ENCODE measurements around the gene DENND1A. TPM values are rescaled to one million over a fixed set of nuclear protein-coding genes. Genes with fewer than 3 reads are reported as not detected.
A peak's percentile ranks its signal among the peaks of the same experiment; 100 is the strongest.
"Not testable (repeated sequence)": the region's sequence is repeated elsewhere in the genome, so short reads cannot be mapped to it uniquely, and the experiment has no call there.

The DENND1A gene
- 6.7 TPM for total RNA-seq
- polyA plus RNA-seq, result 9.2 TPM
- long read RNA-seq, donor 1, result 0 reads
- long read RNA-seq, donor 2, result 0 reads
- long read RNA-seq, donor 3, result 0 reads
- long read RNA-seq, donor 4, result 0 reads
- long read RNA-seq, donor 5, partial matches to known transcripts, result 0 of 2 reads
- long read RNA-seq, donor 5, other reads (novel, unspliced or antisense), result 0 of 2 reads
- long read RNA-seq, donor 6, result 0 reads
- long read RNA-seq, donor 7, result 0 reads
- long read RNA-seq, donor 8, partial matches to known transcripts, result 0 of 1 reads
- long read RNA-seq, donor 8, other reads (novel, unspliced or antisense), result 0 of 1 reads
- long read RNA-seq, donor 9, result 0 reads
- long read RNA-seq, donor 10, result 0 reads

GRCh38 chr9:123929870-123930831 lies at the start of gene DENND1A:
TSS of gene DENND1A (minus strand) at chr9:123930126. CDS start at chr9:123929905, 221 bp downstream.
- Histone ChIP-seq H3K27me3 (ENCODE audit: control insufficient read depth in 2 of 2, insufficient read depth in 1 of 2, low read length in 1 of 2) (peaks cover 0 to 11% of the 10 kb centered on the region in 2 donors), H3K9me3 (ENCODE audit: control insufficient read depth in 2 of 2, insufficient read depth in 1 of 2, low read length in 1 of 2) (no peaks in the 10 kb centered on the region), H3K36me3 (ENCODE audit: control insufficient read depth in 2 of 2, insufficient read depth in 2 of 2, low read length in 1 of 2) (no peaks in the 10 kb centered on the region), H3K4me3 (ENCODE audit: low read length in 2 of 2) (peak within 1 kb of the TSS; percentile 55 to 91), H3K4me1 (ENCODE audit: control insufficient read depth in 2 of 2, insufficient read depth in 2 of 2, low read length in 2 of 2) (peaks cover 14 to 29% of the 10 kb centered on the region in 2 donors), H3K27ac (ENCODE audit: low read depth in 1 of 2, low read length in 1 of 2) (peak within 1 kb of the TSS in 1 of 2 donors; percentile 59)
- 8% methylated on average over 83 of the region's 83 CpGs for WGBS
- peak in 8 of 9 donors; percentile 68 to 92 (median 82) for DNase-seq (ENCODE audit: low read depth in 6 of 9, low spot score in 9 of 9)

GRCh38 chr9:123978981-123979380 lies 49.1 kb upstream of the DENND1A start:
- Histone ChIP-seq H3K4me1 (ENCODE audit: control insufficient read depth in 2 of 2, insufficient read depth in 2 of 2, low read length in 2 of 2) (no peaks in the 10 kb centered on the region), H3K36me3 (ENCODE audit: control insufficient read depth in 2 of 2, insufficient read depth in 2 of 2, low read length in 1 of 2) (no peaks in the 10 kb centered on the region), H3K9me3 (ENCODE audit: control insufficient read depth in 2 of 2, insufficient read depth in 1 of 2, low read length in 1 of 2) (no peaks in the 10 kb centered on the region), H3K27ac (ENCODE audit: low read depth in 1 of 2, low read length in 1 of 2) (no peak overlapping the region), H3K4me3 (ENCODE audit: low read length in 2 of 2) (no peak overlapping the region), H3K27me3 (ENCODE audit: control insufficient read depth in 2 of 2, insufficient read depth in 1 of 2, low read length in 1 of 2) (peaks cover 3 to 35% of the 10 kb centered on the region in 2 donors)
- DNase-seq (ENCODE audit: low read depth in 6 of 9, low spot score in 9 of 9), result no peak
- 93% methylated on average over 4 of the region's 5 CpGs for WGBS

GRCh38 chr9:123976579-123976978 lies 46.7 kb upstream of the DENND1A start:
- peaks cover 3 to 21% of the 10 kb centered on the region in 2 donors for H3K27me3 ChIP-seq (ENCODE audit: control insufficient read depth in 2 of 2, insufficient read depth in 1 of 2, low read length in 1 of 2)
- H3K4me3 ChIP-seq (ENCODE audit: low read length in 2 of 2); H3K4me1 ChIP-seq (ENCODE audit: control insufficient read depth in 2 of 2, insufficient read depth in 2 of 2, low read length in 2 of 2); H3K27ac ChIP-seq (ENCODE audit: low read depth in 1 of 2, low read length in 1 of 2); DNase-seq (ENCODE audit: low read depth in 6 of 9, low spot score in 9 of 9); H3K36me3 ChIP-seq (ENCODE audit: control insufficient read depth in 2 of 2, insufficient read depth in 2 of 2, low read length in 1 of 2); H3K9me3 ChIP-seq (ENCODE audit: control insufficient read depth in 2 of 2, insufficient read depth in 1 of 2, low read length in 1 of 2): not testable (repeated sequence)
- 84% methylated on average over 4 of the region's 9 CpGs for WGBS

GRCh38 chr9:123975871-123976270 lies 45.9 kb upstream of the DENND1A start:
- Histone ChIP-seq H3K4me3 (ENCODE audit: low read length in 2 of 2) (no peak overlapping the region), H3K9me3 (ENCODE audit: control insufficient read depth in 2 of 2, insufficient read depth in 1 of 2, low read length in 1 of 2) (peaks cover 0 to 10% of the 10 kb centered on the region in 2 donors), H3K27ac (ENCODE audit: low read depth in 1 of 2, low read length in 1 of 2) (no peak overlapping the region), H3K36me3 (ENCODE audit: control insufficient read depth in 2 of 2, insufficient read depth in 2 of 2, low read length in 1 of 2) (no peaks in the 10 kb centered on the region), H3K4me1 (ENCODE audit: control insufficient read depth in 2 of 2, insufficient read depth in 2 of 2, low read length in 2 of 2) (no peaks in the 10 kb centered on the region), H3K27me3 (ENCODE audit: control insufficient read depth in 2 of 2, insufficient read depth in 1 of 2, low read length in 1 of 2) (peaks cover 3 to 18% of the 10 kb centered on the region in 2 donors)
- WGBS, result 84% methylated on average over 3 of the region's 3 CpGs
- DNase-seq (ENCODE audit: low read depth in 6 of 9, low spot score in 9 of 9), result no peak

- H3K4me1 ChIP-seq (ENCODE audit: control insufficient read depth in 2 of 2, insufficient read depth in 2 of 2, low read length in 2 of 2), result no peaks in the 10 kb centered on the region
- peaks cover 0 to 10% of the 10 kb centered on the region in 2 donors for H3K9me3 ChIP-seq (ENCODE audit: control insufficient read depth in 2 of 2, insufficient read depth in 1 of 2, low read length in 1 of 2)
- peaks cover 0 to 10% of the 10 kb centered on the region in 2 donors for H3K27me3 ChIP-seq (ENCODE audit: control insufficient read depth in 2 of 2, insufficient read depth in 1 of 2, low read length in 1 of 2)
- no peaks in the 10 kb centered on the region for H3K36me3 ChIP-seq (ENCODE audit: control insufficient read depth in 2 of 2, insufficient read depth in 2 of 2, low read length in 1 of 2)
- no peak overlapping the region for H3K27ac ChIP-seq (ENCODE audit: low read depth in 1 of 2, low read length in 1 of 2)
- no peak overlapping the region for H3K4me3 ChIP-seq (ENCODE audit: low read length in 2 of 2)
- WGBS, result 88% methylated on average over 12 of the region's 12 CpGs
- no peak for DNase-seq (ENCODE audit: low read depth in 6 of 9, low spot score in 9 of 9)
Measured at GRCh38 chr9:123974471-123974870, 44.5 kb upstream of the DENND1A start.

GRCh38 chr9:123973590-123974223 lies 43.8 kb upstream of the DENND1A start:
- Histone ChIP-seq H3K9me3 (ENCODE audit: control insufficient read depth in 2 of 2, insufficient read depth in 1 of 2, low read length in 1 of 2) (peaks cover 0 to 10% of the 10 kb centered on the region in 2 donors), H3K4me3 (ENCODE audit: low read length in 2 of 2) (no peak overlapping the region), H3K27ac (ENCODE audit: low read depth in 1 of 2, low read length in 1 of 2) (no peak overlapping the region), H3K27me3 (ENCODE audit: control insufficient read depth in 2 of 2, insufficient read depth in 1 of 2, low read length in 1 of 2) (peaks cover 0 to 6% of the 10 kb centered on the region in 2 donors), H3K36me3 (ENCODE audit: control insufficient read depth in 2 of 2, insufficient read depth in 2 of 2, low read length in 1 of 2) (no peaks in the 10 kb centered on the region), H3K4me1 (ENCODE audit: control insufficient read depth in 2 of 2, insufficient read depth in 2 of 2, low read length in 2 of 2) (no peaks in the 10 kb centered on the region)
- 94% methylated on average over 9 of the region's 9 CpGs for WGBS
- no peak for DNase-seq (ENCODE audit: low read depth in 6 of 9, low spot score in 9 of 9)

GRCh38 chr9:123972618-123973017 lies 42.7 kb upstream of the DENND1A start:
- no peaks in the 10 kb centered on the region for H3K36me3 ChIP-seq (ENCODE audit: control insufficient read depth in 2 of 2, insufficient read depth in 2 of 2, low read length in 1 of 2)
- H3K27ac ChIP-seq (ENCODE audit: low read depth in 1 of 2, low read length in 1 of 2), result no peak overlapping the region
- 98% methylated on average over 8 of the region's 8 CpGs for WGBS
- H3K4me1 ChIP-seq (ENCODE audit: control insufficient read depth in 2 of 2, insufficient read depth in 2 of 2, low read length in 2 of 2), result no peaks in the 10 kb centered on the region
- DNase-seq (ENCODE audit: low read depth in 6 of 9, low spot score in 9 of 9), result no peak
- H3K27me3 ChIP-seq (ENCODE audit: control insufficient read depth in 2 of 2, insufficient read depth in 1 of 2, low read length in 1 of 2), result peaks cover 0 to 6% of the 10 kb centered on the region in 2 donors
- no peak overlapping the region for H3K4me3 ChIP-seq (ENCODE audit: low read length in 2 of 2)
- peaks cover 0 to 10% of the 10 kb centered on the region in 2 donors for H3K9me3 ChIP-seq (ENCODE audit: control insufficient read depth in 2 of 2, insufficient read depth in 1 of 2, low read length in 1 of 2)

- no peak overlapping the region for H3K4me3 ChIP-seq (ENCODE audit: low read length in 2 of 2)
- H3K4me1 ChIP-seq (ENCODE audit: control insufficient read depth in 2 of 2, insufficient read depth in 2 of 2, low read length in 2 of 2), result peaks cover 0 to 2% of the 10 kb centered on the region in 2 donors
- no peak overlapping the region for H3K27ac ChIP-seq (ENCODE audit: low read depth in 1 of 2, low read length in 1 of 2)
- H3K9me3 ChIP-seq (ENCODE audit: control insufficient read depth in 2 of 2, insufficient read depth in 1 of 2, low read length in 1 of 2), result peaks cover 0 to 3% of the 10 kb centered on the region in 2 donors
- no peak for DNase-seq (ENCODE audit: low read depth in 6 of 9, low spot score in 9 of 9)
- H3K36me3 ChIP-seq (ENCODE audit: control insufficient read depth in 2 of 2, insufficient read depth in 2 of 2, low read length in 1 of 2), result no peaks in the 10 kb centered on the region
- peaks cover 0 to 23% of the 10 kb centered on the region in 2 donors for H3K27me3 ChIP-seq (ENCODE audit: control insufficient read depth in 2 of 2, insufficient read depth in 1 of 2, low read length in 1 of 2)
Measured at GRCh38 chr9:123967323-123967722, 37.4 kb upstream of the DENND1A start.
